Measurements from ENCODE around the gene PDIA6. TPM values are rescaled to one million over a fixed set of nuclear protein-coding genes. Genes with fewer than 3 reads are reported as not detected.
"Not testable (repeated sequence)": the region's sequence is repeated elsewhere in the genome, so short reads cannot be mapped to it uniquely, and the experiment has no call there.

Gene PDIA6
- total and polyA plus RNA-seq, 2 donors (not counting 1 experiment from before 2014, with no cell fraction given), result 23.8 to 53.8 TPM

DNA sequence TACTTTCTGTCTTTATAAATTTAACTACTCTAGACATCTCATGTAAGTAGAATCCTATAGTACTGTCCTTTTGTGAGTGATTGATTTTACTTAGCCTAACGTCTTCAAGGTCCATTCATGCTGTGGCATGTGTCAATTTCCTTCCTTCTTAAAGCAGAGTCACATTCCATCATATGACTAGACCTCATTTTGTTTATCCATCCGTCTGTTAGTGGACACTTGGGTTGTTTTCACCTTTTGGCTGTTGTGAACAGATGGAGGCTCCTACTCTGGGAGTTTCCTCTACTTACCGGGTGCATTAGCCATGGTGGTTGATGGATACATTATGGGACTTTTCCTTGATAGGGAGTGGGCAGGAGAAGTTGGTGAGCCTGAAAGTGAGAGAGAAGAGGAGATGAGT is 6.4 kb upstream of the PDIA6 start:
- Histone ChIP-seq H3K36me3 (replicated peaks in 1 of 2; ENCODE audit: control extremely low read depth in 1 of 2, control insufficient read depth in 1 of 2, extremely low read depth in 1 of 2, insufficient read depth in 2 of 2, low read length in 1 of 2) (no peaks in the 10 kb centered on the region), H3K27ac (ENCODE audit: low read length in 2 of 2) (no peak overlapping the region), H3K9me3 (ENCODE audit: control extremely low read depth in 1 of 3, control insufficient read depth in 2 of 3, insufficient read depth in 1 of 3, low read length in 2 of 3) (no peaks in the 10 kb centered on the region), H3K27me3 (replicated peaks in 1 of 4; ENCODE audit: control extremely low read depth in 1 of 4, control insufficient read depth in 3 of 4, insufficient read depth in 4 of 4, low read length in 3 of 4) (peaks cover 0 to 12% (median 7%) of the 10 kb centered on the region in 4 experiments), H3K9ac (ENCODE audit: low read length) (no peak overlapping the region), H3K4me1 (ENCODE audit: control insufficient read depth in 2 of 2, insufficient read depth in 2 of 2, low read length in 2 of 2) (no peaks in the 10 kb centered on the region), H2AFZ (ENCODE audit: insufficient read depth, low read depth, low read length, poor library complexity, severe bottlenecking) (no peak overlapping the region), H4K20me1 (ENCODE audit: control insufficient read depth, insufficient read depth, low read length, poor library complexity, severe bottlenecking) (no peaks in the 10 kb centered on the region), H3K4me3 (ENCODE audit: control extremely low read depth in 1 of 5, extremely low read depth in 1 of 5, insufficient read depth in 1 of 5, low read depth in 2 of 5, low read length in 4 of 5) (no peak overlapping the region), H3K4me2 (replicated peaks; ENCODE audit: low read depth, low read length, poor library complexity, severe bottlenecking) (no peak overlapping the region), H3K79me2 (ENCODE audit: control insufficient read depth, insufficient read depth, low read length) (no peaks in the 10 kb centered on the region)
- CTCF ChIA-PET, result interaction anchor here (0.6 kb wide), 1 partner anchor 36 kb away, joined by 3 read pairs; no protein-coding TSS in a partner anchor
- intact Hi-C loops (cut with micrococcal nuclease), result loop anchor here (10.0 kb wide), 1 partner anchor 646 kb away; the partner anchor contains the start of gene E2F6
- POLR2A ChIA-PET, result no interaction called here
- H3K4me3 Mint-ChIP-seq, result no peak overlapping the region
- no peak for TF ChIP-seq EZH2 (IDR thresholded peaks at IDR 0.05; ENCODE audit: borderline replicate concordance, insufficient read depth, low read depth, low read length, poor library complexity, severe bottlenecking)
- TF ChIP-seq, protein P1, sequence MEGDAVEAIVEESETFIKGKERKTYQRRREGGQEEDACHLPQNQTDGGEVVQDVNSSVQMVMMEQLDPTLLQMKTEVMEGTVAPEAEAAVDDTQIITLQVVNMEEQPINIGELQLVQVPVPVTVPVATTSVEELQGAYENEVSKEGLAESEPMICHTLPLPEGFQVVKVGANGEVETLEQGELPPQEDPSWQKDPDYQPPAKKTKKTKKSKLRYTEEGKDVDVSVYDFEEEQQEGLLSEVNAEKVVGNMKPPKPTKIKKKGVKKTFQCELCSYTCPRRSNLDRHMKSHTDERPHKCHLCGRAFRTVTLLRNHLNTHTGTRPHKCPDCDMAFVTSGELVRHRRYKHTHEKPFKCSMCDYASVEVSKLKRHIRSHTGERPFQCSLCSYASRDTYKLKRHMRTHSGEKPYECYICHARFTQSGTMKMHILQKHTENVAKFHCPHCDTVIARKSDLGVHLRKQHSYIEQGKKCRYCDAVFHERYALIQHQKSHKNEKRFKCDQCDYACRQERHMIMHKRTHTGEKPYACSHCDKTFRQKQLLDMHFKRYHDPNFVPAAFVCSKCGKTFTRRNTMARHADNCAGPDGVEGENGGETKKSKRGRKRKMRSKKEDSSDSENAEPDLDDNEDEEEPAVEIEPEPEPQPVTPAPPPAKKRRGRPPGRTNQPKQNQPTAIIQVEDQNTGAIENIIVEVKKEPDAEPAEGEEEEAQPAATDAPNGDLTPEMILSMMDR (IDR thresholded peaks at IDR 0.05), result no peak
- 88% methylated on average over 1 of the region's 3 CpGs for WGBS (ENCODE audit: insufficient coverage)
- peaks cover 20% of the 10 kb centered on the region for H3K27me3 Mint-ChIP-seq
- no peaks in the 10 kb centered on the region for H3K4me1 Mint-ChIP-seq
- H3K27ac Mint-ChIP-seq, result no peak overlapping the region
- ATAC-seq (ENCODE audit: low read depth) (no peak), DNase-seq (no peak)
- no peaks in the 10 kb centered on the region for H3K9me3 Mint-ChIP-seq (ENCODE audit: insufficient read depth)

DNA sequence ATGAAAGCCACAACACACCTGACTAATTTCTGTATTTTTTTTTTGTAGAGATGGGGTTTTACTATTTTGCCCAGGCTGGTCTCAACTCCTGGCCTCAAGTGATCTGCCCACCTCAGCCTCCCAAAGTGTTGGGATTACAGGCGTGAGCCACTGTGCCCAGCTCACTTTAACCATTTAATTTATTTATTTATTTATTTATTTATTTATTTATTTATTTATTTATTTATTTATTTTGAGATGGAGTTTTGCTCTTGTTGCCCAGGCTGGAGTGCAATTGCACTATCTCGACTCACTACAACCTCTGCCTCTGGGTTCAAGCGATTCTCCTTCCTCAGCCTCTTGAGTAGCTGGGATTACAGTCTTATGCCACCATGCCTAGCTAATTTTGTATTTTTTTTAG is 5.7 kb upstream of the PDIA6 start:
- intact Hi-C loops (cut with micrococcal nuclease), result loop anchor here (10.0 kb wide), 1 partner anchor 646 kb away; the partner anchor contains the start of gene E2F6
- ATAC-seq (ENCODE audit: low read depth); DNase-seq; H3K4me2 ChIP-seq (replicated peaks; ENCODE audit: low read depth, low read length, poor library complexity, severe bottlenecking); H3K27ac Mint-ChIP-seq; H3K4me1 ChIP-seq (ENCODE audit: control insufficient read depth in 2 of 2, insufficient read depth in 2 of 2, low read length in 2 of 2); H3K27ac ChIP-seq (ENCODE audit: low read length in 2 of 2); H3K4me1 Mint-ChIP-seq; H3K79me2 ChIP-seq (ENCODE audit: control insufficient read depth, insufficient read depth, low read length); H3K4me3 Mint-ChIP-seq; H3K4me3 ChIP-seq (ENCODE audit: control extremely low read depth in 1 of 5, extremely low read depth in 1 of 5, insufficient read depth in 1 of 5, low read depth in 2 of 5, low read length in 4 of 5); H2AFZ ChIP-seq (ENCODE audit: insufficient read depth, low read depth, low read length, poor library complexity, severe bottlenecking); H4K20me1 ChIP-seq (ENCODE audit: control insufficient read depth, insufficient read depth, low read length, poor library complexity, severe bottlenecking); H3K9ac ChIP-seq (ENCODE audit: low read length); H3K9me3 Mint-ChIP-seq (ENCODE audit: insufficient read depth); H3K9me3 ChIP-seq (ENCODE audit: control extremely low read depth in 1 of 3, control insufficient read depth in 2 of 3, insufficient read depth in 1 of 3, low read length in 2 of 3); H3K36me3 ChIP-seq (replicated peaks in 1 of 2; ENCODE audit: control extremely low read depth in 1 of 2, control insufficient read depth in 1 of 2, extremely low read depth in 1 of 2, insufficient read depth in 2 of 2, low read length in 1 of 2); POLR2A ChIA-PET: not testable (repeated sequence)
- H3K27me3 ChIP-seq (replicated peaks in 1 of 4; ENCODE audit: control extremely low read depth in 1 of 4, control insufficient read depth in 3 of 4, insufficient read depth in 4 of 4, low read length in 3 of 4), result peaks cover 0 to 12% (median 5%) of the 10 kb centered on the region in 4 experiments
- H3K27me3 Mint-ChIP-seq, result peaks cover 13% of the 10 kb centered on the region
- CTCF ChIA-PET, result interaction anchor here (0.6 to 2.3 kb wide), 2 partner anchors 13 to 35 kb away, joined by 3 to 10 read pairs; no protein-coding TSS in a partner anchor
- WGBS (ENCODE audit: insufficient coverage), result no CpG with 5 or more reads among the region's 3 CpGs

All from B cell (primary cell).